GM19397 (cell line): ENCODE results near the gene FLRT2.

ENCODE experiments used
- ATAC-seq: cut with Tn5 transposase; IDR thresholded peaks from one replicate; pipeline ENCODE4 v1.9.1; 2021; ENCODE audit warnings: mild to moderate bottlenecking, moderate library complexity; ENCODE audit not compliant: unreplicated experiment

The FLRT2 gene, protein sequence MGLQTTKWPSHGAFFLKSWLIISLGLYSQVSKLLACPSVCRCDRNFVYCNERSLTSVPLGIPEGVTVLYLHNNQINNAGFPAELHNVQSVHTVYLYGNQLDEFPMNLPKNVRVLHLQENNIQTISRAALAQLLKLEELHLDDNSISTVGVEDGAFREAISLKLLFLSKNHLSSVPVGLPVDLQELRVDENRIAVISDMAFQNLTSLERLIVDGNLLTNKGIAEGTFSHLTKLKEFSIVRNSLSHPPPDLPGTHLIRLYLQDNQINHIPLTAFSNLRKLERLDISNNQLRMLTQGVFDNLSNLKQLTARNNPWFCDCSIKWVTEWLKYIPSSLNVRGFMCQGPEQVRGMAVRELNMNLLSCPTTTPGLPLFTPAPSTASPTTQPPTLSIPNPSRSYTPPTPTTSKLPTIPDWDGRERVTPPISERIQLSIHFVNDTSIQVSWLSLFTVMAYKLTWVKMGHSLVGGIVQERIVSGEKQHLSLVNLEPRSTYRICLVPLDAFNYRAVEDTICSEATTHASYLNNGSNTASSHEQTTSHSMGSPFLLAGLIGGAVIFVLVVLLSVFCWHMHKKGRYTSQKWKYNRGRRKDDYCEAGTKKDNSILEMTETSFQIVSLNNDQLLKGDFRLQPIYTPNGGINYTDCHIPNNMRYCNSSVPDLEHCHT

DNA sequence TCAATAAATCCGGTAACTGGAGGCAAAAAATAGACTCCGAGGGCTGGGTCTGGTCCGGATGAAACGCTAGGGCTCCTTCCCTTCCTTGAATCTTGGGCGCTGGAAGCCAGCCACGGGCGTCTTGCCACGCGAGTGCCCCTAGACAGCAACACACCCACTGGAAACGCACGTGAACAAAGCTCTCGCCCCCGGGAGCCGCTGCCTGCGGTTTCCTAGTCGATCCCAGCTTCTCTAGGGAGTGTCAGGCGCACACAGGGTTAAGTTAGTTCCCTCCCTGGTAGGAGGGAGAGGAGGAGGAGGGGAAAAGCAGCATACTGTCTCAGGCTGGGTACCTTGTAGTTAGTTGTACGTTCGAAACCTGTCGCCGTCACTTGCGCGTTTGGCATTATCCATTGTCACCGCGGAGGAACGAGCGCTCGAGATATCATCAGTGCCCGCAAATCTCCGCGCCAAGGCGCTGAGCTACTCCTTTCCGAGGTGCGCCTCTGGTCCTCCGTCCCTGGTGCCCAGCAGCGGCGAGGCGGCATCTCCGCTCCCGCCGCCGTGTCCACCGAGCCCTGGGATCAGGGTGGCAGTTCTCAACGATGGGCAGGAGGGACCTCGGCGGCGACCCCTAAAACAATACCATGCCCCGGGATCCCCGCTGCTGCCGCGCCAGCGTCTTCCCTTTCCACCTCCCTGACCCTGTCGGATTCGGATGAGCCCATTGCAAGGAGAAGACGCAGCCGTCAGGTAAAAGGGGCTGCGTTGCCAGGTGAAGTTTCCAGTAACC, at the start of gene FLRT2:
FLRT2 (plus strand) TSS at position 342 of the 772 bp plus-strand sequence. CDS start 91,371 bp downstream, outside the sequence.
- ATAC-seq, result no peak

DNA sequence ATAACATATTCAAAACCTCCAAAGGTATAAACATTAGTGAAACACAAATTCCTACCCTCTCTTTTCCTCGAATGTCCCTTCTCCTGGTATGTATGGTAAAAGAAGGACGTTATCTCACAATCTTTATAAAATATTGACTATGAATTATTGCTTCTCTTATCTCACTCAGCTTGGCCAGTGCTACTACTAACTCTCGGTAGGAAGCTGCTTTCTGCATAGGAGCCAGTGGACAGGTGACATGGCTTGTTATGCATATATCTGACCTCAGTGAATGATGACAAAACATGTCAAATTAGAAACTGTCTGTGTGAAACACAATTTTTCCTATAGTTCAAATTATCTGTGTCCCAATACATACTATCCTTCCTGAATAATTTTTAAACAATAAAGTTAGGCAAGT, 48.5 kb upstream of the FLRT2 start:
- no peak for ATAC-seq

DNA sequence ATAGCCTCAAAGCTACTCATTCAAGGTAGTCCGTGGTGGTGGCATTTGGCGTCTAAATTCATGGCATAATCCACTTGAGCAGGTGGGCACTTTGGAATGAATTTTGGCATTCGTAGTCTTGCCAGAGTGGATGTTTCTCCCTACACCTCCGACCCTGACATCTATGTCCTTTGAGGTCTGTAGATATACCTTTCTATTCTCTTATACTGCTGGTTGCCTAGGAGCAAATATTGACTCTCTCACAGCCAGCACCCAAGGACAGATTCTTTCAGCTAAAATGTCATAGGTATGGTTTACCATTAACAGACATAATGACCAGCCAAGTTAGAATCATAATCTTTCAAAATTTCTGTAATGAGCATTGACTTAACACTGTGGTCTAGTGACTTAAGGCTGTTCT, 47.4 kb upstream of the FLRT2 start:
- no peak for ATAC-seq

DNA sequence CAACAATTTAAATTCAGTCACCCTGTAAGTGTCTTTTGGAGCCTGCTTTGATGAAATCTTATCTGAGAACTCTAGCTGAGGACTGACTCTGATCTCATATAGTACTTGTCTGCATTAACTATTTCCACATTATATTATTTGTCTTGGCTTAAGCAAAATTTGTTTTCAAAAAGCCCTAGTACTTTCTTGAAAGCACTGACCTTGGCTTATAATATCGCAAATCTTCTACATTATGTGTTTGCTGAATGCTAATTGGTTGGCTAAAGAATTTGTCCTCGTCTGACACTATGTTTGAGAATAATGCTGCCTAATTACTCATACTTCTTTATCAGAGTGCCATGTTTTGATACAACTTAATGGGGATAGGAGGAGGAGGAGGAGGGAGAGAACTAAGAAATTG, 46.9 kb upstream of the FLRT2 start:
- no peak for ATAC-seq

DNA sequence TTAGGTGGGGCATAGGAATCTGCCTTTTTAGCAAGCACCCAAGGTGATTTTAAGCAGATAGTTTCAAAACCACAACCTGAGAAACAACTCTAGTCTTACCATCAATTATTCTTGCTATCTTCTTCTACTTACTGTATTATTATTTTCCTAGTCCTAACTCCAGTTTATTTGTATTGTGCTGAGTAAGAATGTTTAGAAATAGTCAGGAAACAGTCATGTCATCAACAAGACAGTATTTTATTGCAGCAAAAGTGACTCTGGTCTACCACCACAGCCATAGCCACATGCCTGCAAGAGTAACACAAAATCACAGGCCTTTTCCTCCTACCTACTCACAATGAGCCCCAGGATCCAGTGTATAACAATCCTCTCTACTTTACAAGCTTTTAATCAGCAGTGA, 46.3 kb upstream of the FLRT2 start:
- ATAC-seq, result no peak

DNA sequence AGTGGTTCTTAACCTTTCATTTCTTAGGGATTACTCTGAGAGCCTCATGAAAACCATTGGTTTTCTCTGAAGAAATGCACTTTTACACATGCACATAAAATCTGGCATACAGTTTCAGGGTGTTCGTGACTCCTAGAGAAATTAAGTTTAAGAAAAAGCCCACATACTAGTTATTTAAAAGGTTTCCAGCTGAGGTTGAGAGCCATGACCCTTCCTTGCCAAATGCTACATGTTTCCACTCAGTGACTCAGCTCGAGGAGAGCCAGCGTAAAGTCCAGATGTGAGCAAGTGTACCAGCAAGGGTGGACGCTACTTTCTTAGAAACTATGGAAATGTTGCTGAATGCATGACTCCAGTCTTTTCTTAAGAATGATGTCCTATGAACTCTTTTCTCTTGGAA, 42.7 kb upstream of the FLRT2 start:
- no peak for ATAC-seq

DNA sequence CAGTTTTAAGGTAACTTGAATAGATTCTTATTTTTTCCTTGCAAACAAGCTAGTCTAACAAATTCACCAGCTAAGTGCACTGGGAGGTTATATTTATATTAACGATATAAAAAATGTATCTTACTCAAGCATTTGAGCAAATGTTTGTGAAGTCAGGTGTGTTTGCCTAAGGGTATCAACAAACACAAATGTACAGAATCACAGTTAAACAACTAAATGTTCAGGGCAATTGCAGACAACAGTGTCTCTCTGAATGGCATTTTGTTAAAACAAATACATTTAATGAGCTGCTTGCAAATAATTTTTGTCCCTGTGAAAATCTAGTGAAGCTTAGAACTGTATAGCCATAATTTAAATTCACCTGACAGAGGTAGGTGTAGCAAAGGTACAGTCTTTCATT, 28.2 kb upstream of the FLRT2 start:
- ATAC-seq, result no peak

DNA sequence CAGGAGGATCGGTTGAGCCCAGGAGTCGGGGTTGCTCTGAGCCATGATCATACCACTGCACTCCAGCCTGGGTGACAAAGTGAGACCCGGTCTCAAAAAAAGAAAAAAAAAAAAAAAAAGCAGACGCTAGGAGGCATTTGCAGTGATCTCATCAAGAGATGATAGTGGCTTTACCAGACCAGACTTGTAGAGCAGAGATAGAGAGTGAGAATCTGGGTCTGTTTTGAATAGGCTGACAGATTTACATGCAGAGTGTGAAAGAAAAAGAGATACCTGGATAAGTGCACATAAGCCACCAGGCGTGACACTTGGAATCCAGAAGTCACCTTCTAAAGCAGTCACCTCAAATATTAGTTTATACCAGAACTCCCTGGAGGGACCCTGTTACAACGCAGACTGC, 21.1 kb upstream of the FLRT2 start:
- ATAC-seq, result no peak

DNA sequence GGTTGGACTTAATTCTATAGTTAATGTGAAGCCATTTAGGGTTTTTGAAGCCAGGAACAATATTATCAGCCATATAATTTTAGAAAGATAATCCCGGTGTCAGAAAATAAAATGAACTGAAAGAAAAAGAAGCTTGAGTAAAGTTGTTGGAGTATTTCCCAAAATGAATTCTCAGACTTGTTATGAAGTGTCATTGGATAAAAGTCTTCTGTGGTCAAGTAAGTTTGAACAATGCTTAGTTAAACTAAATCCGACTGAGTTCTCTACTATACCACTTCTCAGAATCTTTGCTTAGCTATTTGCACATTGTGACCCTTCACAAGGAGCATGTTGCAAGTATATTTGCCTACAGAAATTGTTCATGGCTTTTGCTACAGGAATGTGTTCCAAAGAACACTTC, 17.5 kb upstream of the FLRT2 start:
- ATAC-seq, result no peak

DNA sequence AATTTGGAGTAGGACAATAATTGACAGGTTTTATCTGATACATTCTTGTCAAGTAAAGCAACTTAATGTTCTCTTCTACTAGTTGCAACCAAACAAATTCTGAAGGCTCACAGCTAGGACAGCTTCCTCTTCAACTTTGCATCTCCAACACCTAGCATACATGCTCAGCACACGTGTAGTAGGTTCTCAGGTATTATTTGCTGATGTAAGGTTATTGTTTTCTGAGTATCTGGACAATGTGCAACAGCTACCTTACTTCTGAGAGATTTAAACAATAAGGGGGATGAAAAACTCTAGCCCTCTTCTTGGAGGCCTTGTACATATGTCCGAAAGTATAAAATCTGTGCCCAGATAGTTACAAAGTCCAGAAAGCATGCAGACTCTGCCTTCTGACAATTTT, 15.5 kb upstream of the FLRT2 start:
- ATAC-seq, result no peak

DNA sequence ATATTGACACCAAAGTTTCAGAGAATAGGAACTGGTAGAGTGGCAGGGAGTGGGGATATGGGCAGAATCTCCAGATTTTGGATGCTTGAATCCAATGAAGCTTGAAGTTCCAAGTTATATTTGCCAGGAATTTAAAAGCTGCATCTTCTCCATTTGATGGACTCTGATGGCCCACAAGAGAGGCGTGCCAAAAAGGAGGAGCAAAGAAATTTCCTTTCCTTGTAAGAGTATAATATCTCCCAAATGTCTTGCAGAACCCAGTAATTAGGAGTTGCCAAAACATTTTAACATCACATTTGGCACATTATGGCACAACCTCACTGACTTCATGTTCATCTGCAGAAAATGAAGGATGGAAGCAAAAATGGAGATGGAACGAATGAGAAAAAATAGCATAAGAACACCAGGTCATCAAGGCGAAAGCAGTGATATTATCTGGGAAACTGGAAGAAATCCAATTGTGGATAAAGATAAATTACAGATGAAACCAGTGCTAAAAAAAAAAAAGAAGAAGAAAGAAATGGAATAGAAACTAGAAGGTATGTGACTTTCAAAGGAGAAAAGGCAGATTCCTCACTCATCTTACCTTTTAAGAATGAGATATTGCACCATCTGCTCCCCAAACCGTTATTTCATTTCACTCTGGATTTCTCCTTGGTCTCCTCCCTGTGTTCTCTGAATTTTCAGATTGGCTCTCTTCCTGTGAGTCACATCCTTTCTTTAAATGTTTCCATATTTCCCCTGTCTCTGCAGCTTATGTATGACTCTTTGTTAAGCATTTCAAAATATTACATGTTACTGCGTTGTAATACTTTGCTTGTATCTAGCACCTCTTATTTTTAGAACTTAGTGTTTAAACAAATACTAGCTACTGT, 13.5 kb upstream of the FLRT2 start:
- no peak for ATAC-seq

DNA sequence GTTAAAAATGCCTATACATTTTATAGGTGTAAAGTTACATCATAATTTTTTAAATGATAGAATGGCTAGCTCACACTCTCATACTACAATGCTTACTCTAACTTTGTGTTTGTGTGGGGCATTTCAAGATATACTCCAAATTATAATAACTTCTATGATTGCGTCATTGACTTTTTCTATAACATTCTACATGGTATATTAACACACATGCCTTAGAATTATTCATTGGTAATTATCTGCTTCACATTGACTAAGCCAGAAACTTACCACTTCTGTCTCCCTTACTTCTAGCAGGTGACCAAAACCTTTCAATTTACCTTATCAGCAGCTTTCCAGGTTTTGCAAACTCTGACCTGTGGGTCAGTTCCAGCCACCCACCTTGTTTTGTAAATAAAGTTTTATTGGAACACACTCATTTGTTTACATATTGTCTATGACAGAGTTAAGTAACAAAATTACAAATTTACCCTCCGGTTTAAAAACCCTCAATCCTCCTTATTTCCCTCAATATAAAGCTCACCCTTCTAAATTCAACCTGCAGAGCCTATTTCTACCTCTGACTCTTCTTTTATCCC, 12.7 kb upstream of the FLRT2 start:
- ATAC-seq, result no peak

DNA sequence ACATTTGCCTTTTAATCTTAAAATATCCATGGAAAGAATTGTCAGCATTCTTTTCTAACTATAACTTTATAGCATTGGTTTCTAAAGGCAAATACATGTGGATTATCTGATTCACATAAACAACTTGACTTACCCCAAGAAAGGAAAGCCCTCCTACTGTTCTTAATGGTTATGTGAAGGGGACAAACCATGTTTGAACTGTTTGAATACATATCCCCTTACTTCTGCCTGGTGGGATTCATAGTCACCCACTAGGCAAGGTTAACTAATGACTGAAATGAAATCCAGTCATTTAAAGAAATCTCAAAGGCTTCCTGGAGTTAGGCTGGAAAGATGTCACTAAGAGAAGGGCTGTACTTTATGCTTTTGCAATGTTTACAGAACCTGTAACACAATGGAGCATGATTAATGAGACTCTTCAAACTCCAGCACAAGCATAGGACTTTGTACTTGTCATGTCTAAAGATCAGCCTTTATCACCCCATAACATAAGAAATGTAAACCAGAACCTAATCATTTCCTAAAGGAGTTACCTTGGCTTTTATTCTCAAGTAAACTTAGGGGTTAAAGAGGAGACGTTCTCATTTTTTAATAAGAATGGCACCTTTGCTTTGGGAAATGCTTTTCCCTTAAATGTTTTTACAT, 10.2 kb upstream of the FLRT2 start:
- ATAC-seq, result no peak

DNA sequence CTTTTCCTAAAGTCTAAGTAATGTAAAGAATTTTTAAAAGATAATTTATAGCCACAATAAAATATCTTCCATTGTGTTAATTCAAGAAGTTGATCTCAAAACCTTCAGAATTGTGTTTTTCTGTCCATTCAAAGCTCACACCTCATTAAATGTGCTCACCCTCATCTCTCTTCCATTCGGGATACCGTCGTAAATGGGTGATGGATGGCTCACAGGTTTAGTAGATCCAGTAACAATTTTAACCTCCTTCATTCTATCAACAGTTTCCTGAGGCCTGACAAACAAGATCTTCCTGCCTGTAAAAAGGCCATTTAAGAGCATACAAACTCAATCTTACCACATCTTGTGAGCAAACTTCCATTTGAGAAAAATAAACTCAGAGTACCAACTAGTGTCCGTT, 9.4 kb upstream of the FLRT2 start:
- ATAC-seq, result no peak

DNA sequence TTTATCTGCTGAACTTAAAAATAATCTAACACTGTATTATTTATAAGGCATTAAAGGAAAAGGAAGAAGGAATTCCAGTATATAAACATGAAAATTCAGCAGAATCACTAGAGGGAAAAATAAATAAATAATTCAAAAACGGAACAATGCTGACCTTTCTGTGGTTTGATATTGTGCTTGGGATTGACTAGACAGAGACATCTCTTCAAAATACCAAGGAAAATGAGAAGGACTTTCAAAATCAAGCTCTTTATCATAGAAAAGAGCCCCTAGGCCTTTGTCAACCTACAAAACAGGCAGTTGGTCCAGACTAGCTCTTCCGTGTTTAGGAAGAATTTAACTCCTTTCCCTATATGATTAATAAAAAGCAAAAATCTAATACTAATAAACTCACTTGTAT, 6.3 kb upstream of the FLRT2 start:
- ATAC-seq, result no peak

DNA sequence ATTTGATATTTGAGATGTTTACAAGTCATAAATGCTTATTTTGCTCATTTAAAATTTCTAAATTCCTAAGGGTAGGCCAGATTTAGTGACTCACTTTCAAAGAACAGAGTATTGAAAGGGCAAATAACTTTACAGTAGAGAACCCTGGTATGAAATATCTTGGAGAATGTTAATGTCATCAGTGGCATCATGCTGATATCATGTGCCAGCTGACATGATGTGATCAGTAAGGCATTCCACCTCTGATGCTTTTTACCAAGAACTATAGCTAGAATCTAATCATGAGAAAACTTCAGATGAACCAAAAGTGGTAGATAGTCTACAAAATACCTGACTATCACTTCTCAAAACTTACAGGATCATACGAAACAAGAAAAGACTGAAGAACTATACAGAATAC, 2.9 kb upstream of the FLRT2 start:
- no peak for ATAC-seq

DNA sequence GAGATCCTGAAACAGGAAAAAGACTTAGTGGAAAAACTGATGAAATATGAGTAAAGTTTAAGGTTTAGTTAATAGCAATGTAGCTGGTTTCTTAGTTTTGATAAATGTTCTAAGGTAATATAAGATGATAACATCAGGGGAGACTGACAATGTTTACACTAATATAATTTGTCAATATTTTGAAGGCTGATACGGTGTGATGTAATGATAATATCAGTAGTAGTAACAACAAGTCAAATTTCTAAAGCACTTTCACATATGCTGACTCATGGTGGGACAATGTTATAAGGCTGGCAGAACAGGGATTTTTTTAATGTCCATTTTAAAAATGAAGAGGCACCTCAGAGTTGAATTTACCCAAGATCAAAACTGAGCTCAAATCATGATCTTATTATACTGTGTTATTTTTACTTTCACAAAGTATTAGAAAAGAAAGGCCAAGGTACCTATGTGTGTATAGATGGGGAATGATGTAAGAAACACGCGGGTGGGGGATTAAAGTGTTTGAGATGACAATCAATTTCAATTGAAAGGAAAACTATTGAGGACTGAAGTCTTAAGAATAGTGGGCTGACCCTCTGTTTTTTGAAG, 2.4 kb upstream of the FLRT2 start:
- no peak for ATAC-seq

DNA sequence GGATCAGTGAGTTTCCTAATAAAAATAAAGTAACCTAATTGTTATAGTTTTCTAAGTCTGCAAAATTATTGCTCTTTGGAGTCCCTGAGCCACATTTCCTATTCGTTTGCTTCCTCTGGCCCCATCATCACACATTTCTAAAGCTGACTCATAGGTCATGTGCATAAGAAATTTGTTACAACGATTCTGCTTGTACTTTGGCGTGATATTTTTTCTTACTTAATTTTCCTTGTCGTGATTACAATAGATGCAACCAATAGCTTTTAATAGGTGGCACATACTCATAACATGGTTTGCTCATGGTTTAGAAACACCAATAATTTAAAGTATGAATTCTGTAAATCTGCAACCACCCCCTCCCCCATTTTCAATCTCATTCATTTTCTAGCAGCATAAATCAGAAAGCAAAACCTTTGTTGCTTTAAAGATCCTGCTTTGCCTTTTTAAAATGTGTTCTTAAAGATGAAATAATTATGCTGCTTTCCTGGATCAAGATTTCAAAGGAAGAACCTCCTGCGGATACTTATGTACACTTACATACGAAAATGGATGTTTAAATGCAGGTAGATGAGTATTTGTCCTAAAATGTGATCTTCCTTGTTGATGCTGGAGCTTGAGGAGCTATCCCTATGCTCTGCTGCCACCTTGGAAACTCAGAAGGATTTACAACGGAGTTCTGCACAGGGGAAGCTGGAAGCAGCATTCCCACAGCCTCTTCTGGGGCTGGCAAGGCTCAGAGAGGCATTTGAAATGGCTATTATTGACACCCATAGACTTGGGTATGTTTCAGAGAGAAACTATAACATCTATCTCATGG, 1.7 kb upstream of the FLRT2 start:
- ATAC-seq, result no peak
